ENCODE measurements around the gene DNAAF1. TPM values are rescaled to one million over a fixed set of nuclear protein-coding genes. Genes with fewer than 3 reads are reported as not detected.
A peak's percentile ranks its signal among the peaks of the same experiment; 100 is the strongest.

Gene DNAAF1
- total and polyA plus RNA-seq, 2 donors (not counting 3 experiments of a cell fraction or from before 2014, with no cell fraction given): 0.01 TPM; not detected in 1

DNA sequence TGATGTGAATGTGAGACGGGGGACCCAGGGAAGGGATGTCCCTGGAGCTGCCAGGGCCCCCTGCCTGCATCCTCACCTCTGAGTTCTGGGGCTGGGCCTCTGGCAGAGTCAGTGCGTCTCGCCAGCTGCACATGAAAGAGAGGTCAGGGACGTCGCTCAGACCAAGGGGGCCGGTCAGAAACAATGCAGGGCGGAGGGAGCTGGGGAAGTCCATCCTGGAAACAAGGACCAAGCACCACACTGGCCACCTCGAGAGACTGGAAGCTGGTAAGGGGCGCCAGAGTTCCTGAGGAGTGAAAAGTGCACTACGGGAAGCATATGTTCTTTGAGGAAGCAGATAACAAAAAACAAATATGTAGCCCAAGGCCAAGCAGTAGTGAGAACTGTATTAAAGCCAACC is 39.7 kb downstream of the DNAAF1 start:
- Histone ChIP-seq H3K9me3 (replicated peaks; ENCODE audit: control insufficient read depth, insufficient read depth, low read length) (no peaks in the 10 kb centered on the region), H3K4me2 (ENCODE audit: insufficient read depth, low read length) (peak overlapping the region; percentile 18), H3K4me3 (replicated peaks in 1 of 3; ENCODE audit: insufficient read depth in 1 of 3, low read depth in 1 of 3, low read length in 3 of 3) (peak overlapping the region in 1 of 3 experiments; percentile 25), H3K27ac (ENCODE audit: insufficient read depth, low read depth, low read length) (peak overlapping the region; percentile 50), H3K27me3 (ENCODE audit: control insufficient read depth in 2 of 2, insufficient read depth in 2 of 2, low read length in 2 of 2) (no peaks in the 10 kb centered on the region), H3K9ac (replicated peaks; ENCODE audit: extremely low read depth, insufficient read depth, low read length) (no peak overlapping the region), H3K4me1 (ENCODE audit: control insufficient read depth, extremely low read depth, insufficient read depth, low read length) (peaks cover 17% of the 10 kb centered on the region), H2AFZ (ENCODE audit: low read depth, low read length) (no peak overlapping the region), H4K20me1 (replicated peaks; ENCODE audit: control insufficient read depth, extremely low read depth, insufficient read depth, low read length) (no peaks in the 10 kb centered on the region), H3K79me2 (ENCODE audit: control insufficient read depth, insufficient read depth, low read length) (peaks cover 23% of the 10 kb centered on the region), H3K9me1 (replicated peaks; ENCODE audit: control insufficient read depth, extremely low read depth, insufficient read depth, low read length) (no peaks in the 10 kb centered on the region), H3K36me3 (ENCODE audit: control insufficient read depth in 2 of 2, extremely low read depth in 1 of 2, insufficient read depth in 2 of 2, low read length in 2 of 2) (peaks cover 3 to 32% of the 10 kb centered on the region in 2 experiments)
- ChIA-PET POLR2A (interaction anchor here (0.5 kb wide), 1 partner anchor 43 kb away, joined by 3 read pairs; no protein-coding TSS in a partner anchor), CTCF (interaction anchor here (1.0 to 1.6 kb wide), 8 partner anchors 10 to 318 kb away, joined by 3 to 6 read pairs (median 4); no protein-coding TSS in a partner anchor)
- no TSS peak for BruUV-seq (replicated peaks)
- FAIRE-seq (no peak), DNase-seq (ENCODE audit: low read depth, low spot score) (peak; percentile 94)
- dilution Hi-C loops (cut with MboI; ENCODE audit: extremely low pct_ligation_motif_present, low sequenced_read_pairs) (no loop called here), intact Hi-C loops (cut with micrococcal nuclease) (loop anchor here (1.0 to 5.0 kb wide), 3 partner anchors 40 to 300 kb away; partner anchors contain the start of genes DNAAF1 and HSDL1)
- TF ChIP-seq GATA2 (IDR thresholded peaks at IDR 0.05; ENCODE audit: insufficient read depth, insufficient read length, low read depth, low read length) (no peak), FOS (IDR thresholded peaks at IDR 0.05; ENCODE audit: borderline replicate concordance, insufficient read depth, low read length) (no peak), EZH2 (IDR thresholded peaks at IDR 0.05; ENCODE audit: borderline replicate concordance, low read depth, low read length, severe bottlenecking) (no peak), JUN (IDR thresholded peaks at IDR 0.05; ENCODE audit: borderline replicate concordance, insufficient read depth, insufficient read length, low read depth) (no peak)
- TF ChIP-seq, protein P1, sequence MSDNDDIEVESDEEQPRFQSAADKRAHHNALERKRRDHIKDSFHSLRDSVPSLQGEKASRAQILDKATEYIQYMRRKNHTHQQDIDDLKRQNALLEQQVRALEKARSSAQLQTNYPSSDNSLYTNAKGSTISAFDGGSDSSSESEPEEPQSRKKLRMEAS (IDR thresholded peaks at IDR 0.05; ENCODE audit: insufficient read depth, insufficient read length): no peak
